Muscle layer of colon (tissue), 2 donors: Measurements from ENCODE around the gene PDE4B.

Experiments used
- H3K27ac ChIP-seq: one replicate; pipeline ENCODE4 v1.7.0; 2013; ENCODE audit warnings: low read depth, mild to moderate bottlenecking, low read length, moderate library complexity
- H3K27me3 ChIP-seq, 2 donors: one replicate each; pipeline ENCODE4 v1.7.0; 2013; ENCODE audit warnings: low read length in 2 of 2, mild to moderate bottlenecking in 2 of 2; ENCODE audit not compliant: insufficient read depth in 2 of 2, control insufficient read depth in 1 of 2
- H3K36me3 ChIP-seq: one replicate; pipeline ENCODE4 v1.7.0; 2013; ENCODE audit warnings: mild to moderate bottlenecking, low read length; ENCODE audit not compliant: insufficient read depth
- H3K4me1 ChIP-seq: one replicate; pipeline ENCODE4 v1.7.0; 2013; ENCODE audit warnings: mild to moderate bottlenecking, low read length; ENCODE audit not compliant: insufficient read depth
- H3K4me3 ChIP-seq, 2 donors: one replicate each; pipeline ENCODE4 v1.7.0; 2013; ENCODE audit warnings: low read length in 2 of 2, low read depth in 1 of 2, mild to moderate bottlenecking in 1 of 2, moderate library complexity in 1 of 2
- H3K9ac ChIP-seq: one replicate; pipeline ENCODE4 v1.7.0; 2013; ENCODE audit warnings: low read length
- H3K9me3 ChIP-seq: one replicate; pipeline ENCODE4 v1.7.0; 2013; ENCODE audit warnings: mild to moderate bottlenecking, low read length
- donor health status: abdominal sarcoma.
- donor health status: Adenocarcinoma of cecum.

Gene PDE4B

DNA sequence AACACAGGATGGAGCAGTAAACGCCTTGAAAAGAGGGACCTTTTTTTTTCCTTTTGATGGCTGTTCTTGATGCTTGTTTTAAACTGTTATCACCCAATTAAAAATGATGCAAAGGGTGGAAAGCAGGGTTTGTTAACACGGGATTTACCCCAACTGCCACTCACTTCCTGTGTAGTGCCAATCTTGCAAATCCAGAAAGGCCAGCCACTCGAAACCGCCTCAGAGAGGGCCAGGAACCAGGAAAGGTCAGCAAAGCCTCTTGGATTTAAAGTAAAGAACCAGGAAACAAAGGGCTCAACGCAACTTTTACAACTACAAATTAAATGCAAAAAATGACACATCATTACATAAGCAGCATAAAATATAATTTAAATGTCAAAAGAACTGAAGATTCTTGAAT, 347.4 kb downstream of the PDE4B start:
- Histone ChIP-seq H3K9ac (no peak overlapping the region), H3K27me3 (no peaks in the 10 kb centered on the region), H3K9me3 (no peaks in the 10 kb centered on the region), H3K36me3 (no peaks in the 10 kb centered on the region), H3K27ac (no peak overlapping the region), H3K4me3 (no peak overlapping the region), H3K4me1 (no peaks in the 10 kb centered on the region)

DNA sequence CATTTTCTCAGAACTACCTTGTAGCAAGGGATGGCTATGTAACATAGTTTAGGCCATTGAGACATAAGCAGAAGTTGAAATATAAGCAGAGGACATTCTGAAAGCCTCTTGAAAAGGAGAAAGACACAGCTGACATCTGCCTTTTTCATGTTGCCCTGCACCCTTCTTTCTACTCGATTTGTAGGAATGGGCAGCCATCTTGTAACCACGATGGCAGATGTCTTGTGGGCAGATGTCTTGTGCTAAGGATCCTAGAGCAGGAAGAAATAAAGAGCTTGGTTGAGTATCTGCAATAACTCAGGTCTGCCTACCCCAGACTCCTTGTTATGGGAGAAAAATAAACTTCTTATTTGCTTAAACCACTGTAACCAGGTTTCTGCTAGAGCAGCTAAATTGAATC, 351.0 kb downstream of the PDE4B start:
- Histone ChIP-seq H3K4me1 (no peaks in the 10 kb centered on the region), H3K27me3 (no peaks in the 10 kb centered on the region), H3K4me3 (no peak overlapping the region), H3K27ac (no peak overlapping the region), H3K9ac (no peak overlapping the region), H3K9me3 (no peaks in the 10 kb centered on the region), H3K36me3 (no peaks in the 10 kb centered on the region)

DNA sequence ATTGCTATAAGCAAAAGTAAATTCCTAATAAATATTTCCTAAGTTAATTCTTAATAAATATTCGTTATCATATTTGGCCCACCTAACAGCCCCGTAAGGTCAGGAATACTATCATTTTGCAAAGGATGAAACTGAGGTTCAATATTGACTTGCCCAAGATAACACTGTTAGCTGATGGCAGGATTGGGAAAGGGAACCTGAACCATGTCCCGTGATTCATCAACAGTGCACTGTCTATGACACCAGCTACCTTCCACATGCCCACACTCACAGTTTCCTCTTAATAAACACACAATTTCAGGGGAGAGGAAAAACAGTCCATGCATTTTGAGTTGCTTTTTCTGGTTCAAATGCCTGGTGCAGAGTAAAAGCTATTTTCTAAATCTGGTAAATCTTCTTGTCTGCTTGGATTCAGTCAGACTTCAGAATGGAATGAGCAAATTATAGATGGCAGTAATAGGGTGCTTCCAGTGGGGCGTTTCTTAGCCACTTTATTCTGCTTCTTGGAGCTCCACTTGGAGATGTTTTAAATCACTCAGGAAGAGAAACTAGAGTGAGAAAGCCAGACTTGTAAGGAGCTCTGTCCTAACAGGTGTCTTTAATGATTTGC, 354.6 kb downstream of the PDE4B start:
- Histone ChIP-seq H3K36me3 (no peaks in the 10 kb centered on the region), H3K9ac (no peak overlapping the region), H3K4me3 (no peak overlapping the region), H3K9me3 (no peaks in the 10 kb centered on the region), H3K27me3 (no peaks in the 10 kb centered on the region), H3K4me1 (no peaks in the 10 kb centered on the region), H3K27ac (no peak overlapping the region)

DNA sequence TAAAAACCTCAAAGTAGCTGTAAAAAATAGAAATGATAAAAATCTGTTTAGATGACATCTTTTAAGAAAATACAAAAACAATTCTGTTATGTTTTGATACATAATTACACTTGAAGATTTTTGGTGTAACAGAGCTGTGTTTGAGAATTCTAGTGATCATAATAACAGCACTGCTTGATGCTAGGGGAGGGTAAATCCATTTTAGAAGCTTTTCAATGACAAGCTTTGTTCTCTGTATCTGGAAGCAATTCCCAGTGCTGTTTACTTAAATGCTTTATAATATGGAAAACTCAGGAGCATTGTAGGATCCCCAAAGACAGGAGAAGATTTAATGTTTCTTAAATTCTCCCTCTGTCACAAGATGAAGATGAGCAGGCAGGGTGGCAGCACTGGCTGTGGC, 359.3 kb downstream of the PDE4B start:
- H3K4me3 ChIP-seq, result no peak overlapping the region
- no peak overlapping the region for H3K9ac ChIP-seq
- no peaks in the 10 kb centered on the region for H3K27me3 ChIP-seq
- H3K27ac ChIP-seq, result no peak overlapping the region
- no peaks in the 10 kb centered on the region for H3K4me1 ChIP-seq
- no peaks in the 10 kb centered on the region for H3K36me3 ChIP-seq
- no peaks in the 10 kb centered on the region for H3K9me3 ChIP-seq

DNA sequence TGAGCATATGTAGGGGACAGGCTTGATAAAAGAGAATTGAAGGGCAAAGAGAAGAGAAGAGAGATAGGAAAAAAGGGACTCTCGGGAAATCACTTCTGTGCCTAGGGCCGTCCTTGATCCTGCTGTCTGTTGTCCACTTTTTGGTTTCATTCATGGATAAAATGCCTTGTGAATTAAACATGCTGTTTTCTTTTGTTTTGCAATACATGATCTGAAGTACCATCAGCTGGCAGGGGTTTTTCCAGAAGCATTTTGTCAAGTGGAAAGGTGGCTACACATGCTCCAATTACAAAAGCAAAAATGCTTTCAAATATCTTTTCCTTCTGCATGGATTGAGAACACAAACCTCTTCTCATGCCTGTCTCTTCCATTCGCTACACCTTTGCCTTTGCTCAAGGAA, 361.7 kb downstream of the PDE4B start:
- H3K9ac ChIP-seq, result no peak overlapping the region

DNA sequence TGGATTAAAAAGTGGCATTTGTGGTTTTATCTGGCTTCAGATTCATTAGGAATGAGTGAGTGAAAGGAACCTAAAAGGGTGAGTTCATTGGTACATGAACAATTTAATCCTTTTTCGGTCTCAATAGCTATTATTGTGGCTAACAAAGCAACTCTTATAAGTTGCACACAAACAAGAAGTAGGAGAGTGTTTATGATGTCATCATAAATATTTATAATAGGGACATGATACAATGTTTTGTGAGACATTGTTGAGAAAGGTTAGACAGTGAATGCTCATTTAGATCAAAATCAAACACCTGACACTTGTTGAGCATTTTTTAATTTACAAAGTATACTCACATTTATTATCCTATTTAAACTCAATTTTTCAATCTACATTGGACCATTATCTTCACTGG, 363.4 kb downstream of the PDE4B start:
- no peaks in the 10 kb centered on the region for H3K36me3 ChIP-seq
- H3K9ac ChIP-seq, result no peak overlapping the region
- H3K9me3 ChIP-seq, result no peaks in the 10 kb centered on the region
- no peak overlapping the region for H3K4me3 ChIP-seq
- H3K27me3 ChIP-seq, result no peaks in the 10 kb centered on the region
- H3K27ac ChIP-seq, result no peak overlapping the region
- no peaks in the 10 kb centered on the region for H3K4me1 ChIP-seq

More for the DNA sequence above, 361.7 kb downstream of the PDE4B start:
- Histone ChIP-seq H3K4me1 (no peaks in the 10 kb centered on the region), H3K36me3 (no peaks in the 10 kb centered on the region), H3K4me3 (no peak overlapping the region), H3K9me3 (no peaks in the 10 kb centered on the region), H3K27ac (no peak overlapping the region), H3K27me3 (no peaks in the 10 kb centered on the region)

DNA sequence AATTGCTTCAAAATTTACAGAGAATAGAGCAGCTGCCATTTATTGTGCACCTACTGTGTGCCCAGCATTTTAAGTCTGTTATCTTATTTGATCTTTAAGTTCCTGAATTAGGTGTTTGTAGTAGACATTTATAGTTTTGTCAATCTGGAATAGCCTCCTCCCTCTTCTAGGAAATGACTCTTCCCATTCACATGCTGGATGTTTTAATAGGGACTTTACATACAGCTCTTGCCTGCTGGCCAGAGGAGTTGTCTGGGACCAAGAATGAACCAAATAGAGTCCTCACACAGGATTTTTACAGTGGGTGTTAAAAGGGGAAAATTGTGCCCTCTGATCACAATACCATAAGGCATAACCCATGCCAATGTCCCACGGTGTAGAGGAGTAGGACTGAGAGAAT, 367.1 kb downstream of the PDE4B start:
- H3K36me3 ChIP-seq, result no peaks in the 10 kb centered on the region
- no peaks in the 10 kb centered on the region for H3K4me1 ChIP-seq
- no peak overlapping the region for H3K27ac ChIP-seq
- H3K4me3 ChIP-seq, result no peak overlapping the region
- H3K9me3 ChIP-seq, result no peaks in the 10 kb centered on the region
- no peaks in the 10 kb centered on the region for H3K27me3 ChIP-seq
- no peak overlapping the region for H3K9ac ChIP-seq

DNA sequence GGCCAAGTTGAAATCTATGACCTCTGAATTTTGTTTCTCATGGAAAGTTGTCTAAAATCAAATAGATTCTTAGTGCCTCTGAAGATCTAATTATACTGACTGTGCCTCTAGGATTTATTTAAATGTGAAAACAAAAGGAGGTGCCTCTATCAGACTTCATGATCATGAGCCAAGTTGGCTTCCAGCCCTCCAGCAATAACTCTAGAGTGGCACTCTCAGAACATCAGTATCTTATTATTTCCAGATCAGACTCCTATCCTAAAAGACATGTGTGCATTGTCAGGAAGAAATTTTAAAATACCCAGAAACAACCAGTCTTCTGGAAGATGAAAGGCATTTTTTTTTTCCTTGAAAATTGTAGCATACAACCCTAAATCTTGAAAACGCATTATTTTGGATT, 368.0 kb downstream of the PDE4B start:
- no peaks in the 10 kb centered on the region for H3K36me3 ChIP-seq
- H3K9me3 ChIP-seq, result no peaks in the 10 kb centered on the region
- no peak overlapping the region for H3K27ac ChIP-seq

DNA sequence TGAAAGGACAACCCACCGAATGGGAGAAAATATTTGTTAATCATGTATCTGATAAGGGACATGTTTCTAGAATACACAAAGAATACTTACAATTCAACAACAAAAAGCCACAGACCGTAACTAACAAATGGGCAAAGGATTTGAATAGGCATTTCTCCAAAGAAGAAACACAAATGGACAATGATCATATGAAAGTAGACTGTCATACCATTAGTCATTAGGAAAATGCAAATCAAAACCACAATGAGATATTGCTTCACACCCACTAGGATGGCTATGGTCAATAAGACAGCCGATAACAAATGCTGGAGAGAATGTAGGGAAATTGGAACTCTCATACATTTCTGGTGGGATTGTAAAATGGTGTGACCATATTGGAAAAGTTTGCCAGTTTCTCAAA, 374.1 kb downstream of the PDE4B start:
- H3K27me3 ChIP-seq, result no peaks in the 10 kb centered on the region
- H3K36me3 ChIP-seq, result no peaks in the 10 kb centered on the region
- no peak overlapping the region for H3K9ac ChIP-seq
- no peaks in the 10 kb centered on the region for H3K9me3 ChIP-seq
- no peak overlapping the region for H3K27ac ChIP-seq
- H3K4me3 ChIP-seq, result no peak overlapping the region
- peaks cover 13% of the 10 kb centered on the region for H3K4me1 ChIP-seq

More for the DNA sequence above, 368.0 kb downstream of the PDE4B start:
- no peak overlapping the region for H3K9ac ChIP-seq
- no peak overlapping the region for H3K4me3 ChIP-seq
- no peaks in the 10 kb centered on the region for H3K4me1 ChIP-seq
- H3K27me3 ChIP-seq, result no peaks in the 10 kb centered on the region

DNA sequence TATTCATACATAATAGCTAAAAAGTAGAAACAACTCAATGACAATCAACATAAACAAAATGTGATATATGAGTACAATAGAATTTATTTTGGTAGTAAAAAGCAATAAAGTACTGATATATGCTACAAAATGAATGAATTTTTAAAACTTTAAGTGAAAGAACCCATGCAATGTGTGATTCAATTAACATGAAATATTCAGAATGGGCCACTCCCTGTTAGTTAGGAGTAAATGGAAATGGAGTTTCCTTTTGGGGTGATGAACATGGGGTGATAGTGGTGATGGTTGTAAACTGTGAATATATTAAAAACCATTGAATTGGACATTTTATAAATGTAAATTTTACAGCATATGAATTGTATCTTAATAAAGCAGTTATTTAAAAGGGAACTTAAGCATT, 374.6 kb downstream of the PDE4B start:
- H3K4me3 ChIP-seq, result no peak overlapping the region
- no peaks in the 10 kb centered on the region for H3K36me3 ChIP-seq
- H3K9ac ChIP-seq, result no peak overlapping the region
- H3K27me3 ChIP-seq, result no peaks in the 10 kb centered on the region
- H3K4me1 ChIP-seq, result peaks cover 13% of the 10 kb centered on the region
- H3K9me3 ChIP-seq, result no peaks in the 10 kb centered on the region
- H3K27ac ChIP-seq, result no peak overlapping the region

DNA sequence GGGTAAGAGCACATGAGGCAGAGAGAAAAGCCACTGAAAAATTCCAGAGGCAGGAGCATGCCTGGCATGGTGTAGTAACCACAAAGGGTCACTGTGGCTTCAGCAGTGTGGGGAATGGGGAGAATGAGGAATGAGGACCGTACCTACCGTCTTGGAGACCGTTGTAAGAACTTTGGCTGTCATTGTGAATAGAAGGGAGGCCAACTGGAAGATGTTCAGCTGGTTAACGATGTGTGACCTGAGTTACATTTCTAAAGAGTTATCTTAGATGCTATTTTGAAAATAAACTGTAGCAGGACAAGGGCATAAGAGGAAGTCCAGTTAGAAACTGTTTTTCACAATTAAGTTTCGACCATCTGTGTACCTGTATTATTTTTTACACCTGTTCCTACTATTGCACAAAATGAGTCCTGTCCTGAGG, 375.8 kb downstream of the PDE4B start:
- Histone ChIP-seq H3K9me3 (no peaks in the 10 kb centered on the region), H3K27me3 (no peaks in the 10 kb centered on the region), H3K27ac (no peak overlapping the region), H3K4me3 (no peak overlapping the region), H3K9ac (no peak overlapping the region), H3K4me1 (peaks cover 13% of the 10 kb centered on the region), H3K36me3 (no peaks in the 10 kb centered on the region)

DNA sequence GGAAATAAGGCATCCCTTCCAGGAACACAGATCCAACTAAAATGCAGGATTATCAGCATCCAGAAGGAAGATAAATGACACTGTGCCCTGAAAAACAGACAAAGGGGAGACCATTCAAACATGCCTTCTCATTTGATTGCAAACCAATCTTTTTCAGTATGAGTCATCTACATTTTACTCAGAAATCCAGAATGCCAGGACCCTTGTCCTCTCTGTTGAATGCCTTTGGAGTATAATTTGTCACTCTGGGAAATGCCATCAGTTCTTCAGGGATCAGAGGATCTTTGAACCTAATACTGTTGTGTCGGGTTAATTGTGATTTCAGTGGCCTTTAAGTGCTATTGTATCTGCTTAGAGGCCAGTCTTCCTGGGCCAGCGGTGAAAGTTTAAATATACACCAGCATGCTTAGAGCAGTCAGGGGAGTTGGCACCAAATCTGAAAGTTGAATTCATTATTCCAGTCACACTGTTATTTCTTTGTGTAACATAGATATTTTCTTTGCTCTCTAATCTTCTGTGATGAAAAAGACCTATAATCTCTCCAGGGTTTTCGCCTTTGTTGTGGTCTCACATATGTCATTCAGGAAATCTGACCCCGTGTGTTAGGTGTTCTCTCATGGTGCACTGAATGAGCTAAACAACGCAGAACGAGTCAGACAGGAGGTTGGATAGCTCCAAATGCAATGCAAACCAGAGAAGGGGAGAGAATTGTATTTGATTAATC, 376.4 kb downstream of the PDE4B start:
- no peak overlapping the region for H3K9ac ChIP-seq
- no peaks in the 10 kb centered on the region for H3K27me3 ChIP-seq
- H3K9me3 ChIP-seq, result no peaks in the 10 kb centered on the region
- H3K4me1 ChIP-seq, result peaks cover 13% of the 10 kb centered on the region
- H3K27ac ChIP-seq, result no peak overlapping the region
- H3K4me3 ChIP-seq, result no peak overlapping the region
- H3K36me3 ChIP-seq, result no peaks in the 10 kb centered on the region
